UCSD-AML1 (cell line): ENCODE results near the gene ZNF804B.

Experiments
- DNase-seq: peaks from one replicate; lab custom pipeline; 2025; ENCODE audit not compliant: unreplicated experiment; lab: John Stamatoyannopoulos, UW

The ZNF804B gene

GRCh38 chr7:88835147-88835728 is 75.7 kb downstream of the ZNF804B start:
- no peak for DNase-seq

- no peak for DNase-seq
Measured at GRCh38 chr7:88842201-88842600, 82.7 kb downstream of the ZNF804B start.

- no peak for DNase-seq
Measured at GRCh38 chr7:88845091-88845490, 85.6 kb downstream of the ZNF804B start.

GRCh38 chr7:88851220-88851619 is 91.7 kb downstream of the ZNF804B start:
- DNase-seq, result no peak

- DNase-seq, result no peak
Measured at GRCh38 chr7:88859288-88859687, 99.8 kb downstream of the ZNF804B start.

- no peak for DNase-seq
Measured at GRCh38 chr7:88866265-88866863, 106.9 kb downstream of the ZNF804B start.

- no peak for DNase-seq
Measured at GRCh38 chr7:88867158-88867557, 107.7 kb downstream of the ZNF804B start.

- DNase-seq, result no peak
Measured at GRCh38 chr7:88868456-88868855, 109.0 kb downstream of the ZNF804B start.

GRCh38 chr7:88881136-88881535 is 121.6 kb downstream of the ZNF804B start:
- DNase-seq, result no peak

- no peak for DNase-seq
Measured at GRCh38 chr7:88885131-88885530, 125.6 kb downstream of the ZNF804B start.

GRCh38 chr7:88888684-88889083 is 129.2 kb downstream of the ZNF804B start:
- no peak for DNase-seq

GRCh38 chr7:88910516-88910915 is 151.0 kb downstream of the ZNF804B start:
- no peak for DNase-seq

GRCh38 chr7:88912852-88913251 is 153.4 kb downstream of the ZNF804B start:
- no peak for DNase-seq

GRCh38 chr7:88915615-88916014 is 156.1 kb downstream of the ZNF804B start:
- no peak for DNase-seq

- no peak for DNase-seq
Measured at GRCh38 chr7:88919478-88920131, 160.1 kb downstream of the ZNF804B start.

GRCh38 chr7:88922944-88923343 is 163.4 kb downstream of the ZNF804B start:
- DNase-seq, result no peak

- no peak for DNase-seq
Measured at GRCh38 chr7:88928276-88928675, 168.8 kb downstream of the ZNF804B start.

- DNase-seq, result no peak
Measured at GRCh38 chr7:88929719-88930118, 170.2 kb downstream of the ZNF804B start.

- no peak for DNase-seq
Measured at GRCh38 chr7:88933285-88933684, 173.8 kb downstream of the ZNF804B start.

GRCh38 chr7:88942815-88943501 is 183.5 kb downstream of the ZNF804B start:
- DNase-seq, result no peak

- DNase-seq, result no peak
Measured at GRCh38 chr7:88951826-88952225, 192.3 kb downstream of the ZNF804B start.

- no peak for DNase-seq
Measured at GRCh38 chr7:88964418-88964817, 204.9 kb downstream of the ZNF804B start.
